SK-N-MC (cell line): ENCODE measurements around the gene PAX5.

Source experiments
- DNase-seq: peaks from one replicate; pipeline ENCODE4 v3.0.0-alpha.2; 2011; ENCODE audit warnings: low read depth, low spot score
- H3K27ac ChIP-seq: fragments of 200-600 bp; sonication (generic); 2 replicates; pipeline ENCODE4 v1.5.1; 2016; ENCODE audit warnings: mixed run types
- H3K36me3 ChIP-seq: fragments of 200-600 bp; sonication (generic); 2 replicates; pipeline ENCODE4 v1.6.1; 2017; ENCODE audit warnings: antibody characterized with exemption, low read length, mixed read lengths; ENCODE audit not compliant: insufficient read depth
- H3K4me3 ChIP-seq: fragments of 200-600 bp; sonication (generic); 2 replicates; pipeline ENCODE4 v1.5.1; 2016
- H3K9ac ChIP-seq: fragments of 200-600 bp; sonication (generic); 2 replicates; pipeline ENCODE4 v1.8.0; 2017; ENCODE audit warnings: mixed run types, mixed read lengths; ENCODE audit not compliant: insufficient read length
- H3K9me3 ChIP-seq: fragments of 200-600 bp; sonication (generic); 2 replicates; pipeline ENCODE4 v1.6.1; 2017; ENCODE audit warnings: low read depth, mild to moderate bottlenecking, antibody characterized with exemption, low read length, moderate library complexity, mixed read lengths
- EZH2 ChIP-seq: fragments of 200-600 bp; sonication (generic); IDR thresholded peaks from one replicate; pipeline ENCODE4 v1.6.1; 2017; ENCODE audit warnings: antibody characterized with exemption
- FOXP2 ChIP-seq: optimal IDR thresholded peaks from 2 replicates; pipeline ENCODE3; 2011; ENCODE audit warnings: mild to moderate bottlenecking, moderate library complexity; ENCODE audit not compliant: insufficient read depth; ENCODE audit errors: extremely low read length, control extremely low read depth
- POLR2AphosphoS5 ChIP-seq: IDR thresholded peaks from 2 replicates; pipeline ENCODE4 v1.6.1; 2012; ENCODE audit warnings: mild to moderate bottlenecking, low read depth, low read length, borderline replicate concordance

PAX5 gene

DNA sequence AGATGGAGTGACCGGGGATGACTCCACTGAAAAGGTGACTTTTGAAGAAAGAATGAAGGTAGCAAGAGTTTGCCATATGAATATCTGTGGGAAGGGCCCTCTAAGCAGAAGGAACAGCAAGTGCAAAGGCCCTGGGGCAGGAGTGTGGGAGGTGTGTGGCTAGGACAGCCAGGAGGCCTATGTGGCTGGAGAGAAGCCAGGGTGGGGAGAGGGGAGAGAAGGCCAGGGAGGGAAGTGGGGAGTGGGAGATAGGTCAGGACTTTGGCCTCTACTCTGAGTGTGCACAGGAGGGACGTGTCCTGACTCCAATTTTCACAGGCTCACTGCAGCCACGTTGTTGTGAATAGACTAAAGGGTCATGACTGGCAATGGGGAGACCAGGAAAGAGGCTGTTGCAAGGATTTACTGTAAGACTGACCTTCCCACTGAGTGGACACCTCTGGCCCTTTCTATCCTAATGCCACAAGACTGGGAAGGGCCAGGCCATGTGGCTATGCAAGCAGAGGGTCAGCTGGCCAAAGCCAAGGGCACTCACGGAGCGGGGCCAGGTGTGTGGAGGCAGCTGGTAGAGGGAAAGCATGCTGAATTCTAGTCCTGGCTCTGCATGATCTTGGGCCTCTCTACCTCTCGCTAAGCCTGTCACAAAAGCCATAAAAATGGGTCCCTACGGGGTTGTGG, 172.4 kb downstream of the PAX5 start:
- H3K36me3 ChIP-seq: no peaks in the 10 kb centered on the region
- H3K9ac ChIP-seq: no peak overlapping the region
- H3K27ac ChIP-seq: no peak overlapping the region
- TF ChIP-seq POLR2AphosphoS5 (no peak), EZH2 (no peak), FOXP2 (no peak)
- H3K4me3 ChIP-seq: no peak overlapping the region
- DNase-seq: no peak
- H3K9me3 ChIP-seq: no peaks in the 10 kb centered on the region

DNA sequence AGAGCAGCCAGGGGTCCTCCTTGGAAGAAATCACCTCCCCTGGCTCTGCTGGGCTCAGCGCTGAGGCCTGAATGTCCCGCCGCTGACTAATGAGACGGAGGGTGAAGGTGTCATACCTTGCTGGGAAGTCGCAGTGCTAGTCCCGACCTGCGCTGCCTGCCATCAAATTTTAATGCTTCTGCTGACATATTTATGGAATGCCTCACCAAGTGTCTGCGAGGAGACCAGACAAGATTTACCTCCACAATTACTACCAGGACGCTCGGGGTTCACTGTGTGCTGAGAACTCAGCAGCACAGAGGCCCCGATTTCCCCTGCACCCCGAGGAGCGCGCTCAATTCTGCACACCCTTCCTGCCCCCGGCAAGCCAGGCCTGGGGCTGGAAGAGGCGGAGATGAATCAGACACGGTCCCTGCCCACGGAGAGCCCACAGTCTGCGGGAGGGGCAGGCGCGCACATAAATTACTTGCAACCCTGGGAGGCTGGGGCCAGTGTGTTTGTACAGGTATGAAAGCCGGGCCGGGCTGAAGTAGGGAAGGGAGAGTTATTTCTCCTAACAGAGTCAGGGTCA, 175.2 kb downstream of the PAX5 start:
- no peak for DNase-seq

DNA sequence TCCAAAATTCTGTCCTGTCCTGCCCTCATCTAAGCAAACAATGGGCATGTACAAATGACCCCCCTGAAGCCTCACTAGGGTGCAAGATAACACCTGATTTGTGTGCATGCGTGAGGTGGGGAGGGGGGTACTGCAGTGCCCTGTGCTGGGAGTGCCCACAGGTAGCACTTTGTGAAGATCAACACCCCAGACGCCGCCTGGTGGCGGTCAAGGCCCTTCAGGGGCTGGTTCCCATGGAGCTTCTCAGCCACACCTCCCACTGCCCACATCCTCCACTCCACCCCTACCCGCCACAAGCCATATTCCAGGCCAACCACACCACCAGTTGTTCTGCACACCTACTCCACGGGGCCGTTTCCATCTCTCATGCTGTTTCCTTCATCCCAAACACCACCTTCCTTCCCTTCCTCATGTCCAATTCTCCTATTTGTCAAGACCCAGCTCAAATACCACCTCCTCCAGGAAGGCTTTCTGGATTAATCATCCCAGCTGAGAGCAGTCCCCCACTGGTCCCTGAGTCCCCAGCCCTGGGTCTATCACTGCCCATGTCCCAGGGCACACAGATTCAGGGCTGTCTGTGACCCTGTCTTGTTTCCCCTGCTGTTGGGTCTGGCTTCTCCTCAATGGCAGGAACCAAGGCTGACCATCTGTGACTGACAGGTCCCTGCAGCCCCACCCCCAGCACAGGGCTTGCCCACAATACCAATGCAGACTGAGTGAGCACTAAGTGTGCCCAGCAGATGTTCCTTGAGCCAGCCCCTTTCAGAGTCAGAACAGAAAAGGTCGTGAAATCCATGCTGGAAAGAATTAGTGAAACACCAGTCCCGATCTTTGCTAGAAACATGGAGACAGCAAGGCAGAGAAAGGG, 178.4 kb downstream of the PAX5 start:
- no peaks in the 10 kb centered on the region for H3K36me3 ChIP-seq
- no peak for DNase-seq
- H3K9me3 ChIP-seq: no peaks in the 10 kb centered on the region
- TF ChIP-seq POLR2AphosphoS5 (no peak), EZH2 (no peak), FOXP2 (no peak)
- H3K9ac ChIP-seq: no peak overlapping the region
- no peak overlapping the region for H3K4me3 ChIP-seq
- H3K27ac ChIP-seq: no peak overlapping the region

More for the DNA sequence above, 175.2 kb downstream of the PAX5 start:
- Histone ChIP-seq H3K36me3 (no peaks in the 10 kb centered on the region), H3K4me3 (no peak overlapping the region), H3K27ac (no peak overlapping the region), H3K9ac (no peak overlapping the region), H3K9me3 (no peaks in the 10 kb centered on the region)
- TF ChIP-seq POLR2AphosphoS5 (no peak), FOXP2 (no peak), EZH2 (no peak)

DNA sequence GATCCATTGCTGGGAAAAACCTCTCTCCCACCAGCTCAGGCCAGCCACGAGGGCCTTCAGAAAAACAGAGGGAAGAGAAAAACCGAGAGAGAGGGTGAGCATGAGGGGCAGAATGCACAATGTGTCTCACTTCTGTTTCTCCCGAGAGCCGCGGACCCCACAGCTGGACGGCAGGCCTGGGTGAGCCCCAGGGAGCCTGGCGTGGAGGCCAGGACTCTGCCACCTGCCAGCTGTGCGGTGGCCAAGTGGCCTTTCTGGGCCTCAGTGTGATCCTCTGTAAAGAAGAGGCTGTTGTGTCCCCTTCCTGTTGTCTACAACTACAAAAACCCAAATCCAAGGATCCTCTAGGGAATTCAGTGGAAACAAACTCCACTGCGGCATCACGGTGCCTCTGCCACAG, 179.3 kb downstream of the PAX5 start:
- Histone ChIP-seq H3K9ac (no peak overlapping the region), H3K4me3 (no peak overlapping the region), H3K9me3 (no peaks in the 10 kb centered on the region), H3K27ac (no peak overlapping the region), H3K36me3 (no peaks in the 10 kb centered on the region)
- no peak for DNase-seq
- no peak for TF ChIP-seq EZH2
- TF ChIP-seq POLR2AphosphoS5: no peak
- TF ChIP-seq FOXP2: no peak

GRCh38 chr9:36854034-36854433, 180.0 kb downstream of the PAX5 start:
- TF ChIP-seq POLR2AphosphoS5 (no peak), FOXP2 (no peak), EZH2 (no peak)
- Histone ChIP-seq H3K4me3 (no peak overlapping the region), H3K27ac (no peak overlapping the region), H3K9ac (no peak overlapping the region), H3K9me3 (no peaks in the 10 kb centered on the region), H3K36me3 (no peaks in the 10 kb centered on the region)
- DNase-seq: no peak

DNA sequence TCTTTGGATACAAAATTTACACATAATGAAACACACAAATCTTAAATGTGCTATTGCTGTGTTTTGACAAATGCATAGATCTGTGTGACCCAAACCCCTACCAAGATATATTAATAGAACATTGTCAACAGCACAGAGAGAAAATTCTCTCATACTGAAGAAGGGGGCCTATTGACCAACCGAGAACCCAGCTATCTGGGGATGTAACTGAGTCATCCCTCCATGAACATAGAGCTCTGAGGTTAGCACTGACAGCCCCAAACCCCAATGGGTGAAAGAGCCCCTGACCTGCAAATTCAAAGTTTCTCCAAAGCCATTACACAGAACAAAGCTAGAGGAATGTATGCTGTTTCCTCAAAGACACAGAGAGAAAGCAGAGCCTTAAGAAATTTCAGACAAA, 180.8 kb downstream of the PAX5 start:
- Histone ChIP-seq H3K4me3 (no peak overlapping the region), H3K27ac (no peak overlapping the region), H3K9ac (no peak overlapping the region), H3K9me3 (no peaks in the 10 kb centered on the region), H3K36me3 (no peaks in the 10 kb centered on the region)
- TF ChIP-seq EZH2 (no peak), POLR2AphosphoS5 (no peak), FOXP2 (no peak)
- no peak for DNase-seq

DNA sequence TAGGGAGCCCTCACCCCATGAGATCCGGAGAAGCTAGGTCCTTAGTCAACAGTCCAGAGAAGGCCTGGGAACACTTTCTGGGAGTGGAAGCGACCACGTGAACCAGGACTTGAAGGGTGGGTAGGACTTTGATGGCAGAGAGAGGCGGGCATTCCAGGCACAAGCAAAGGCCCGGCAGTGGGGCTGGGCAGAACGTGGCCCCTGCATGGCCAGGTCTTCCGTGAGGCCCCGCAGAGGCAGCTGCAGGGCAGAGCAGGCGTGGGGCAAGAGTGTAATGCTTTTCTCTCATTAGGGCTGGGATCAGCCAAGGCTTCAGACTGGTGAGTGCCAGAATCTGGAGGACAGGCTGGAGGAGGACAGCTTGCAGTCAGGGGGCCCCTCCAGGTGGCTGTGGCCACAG, 184.1 kb downstream of the PAX5 start:
- Histone ChIP-seq H3K9ac (no peak overlapping the region), H3K36me3 (no peaks in the 10 kb centered on the region)
- TF ChIP-seq EZH2 (no peak), POLR2AphosphoS5 (no peak), FOXP2 (no peak)

GRCh38 chr9:36848946-36849345, 185.1 kb downstream of the PAX5 start:
- TF ChIP-seq POLR2AphosphoS5 (no peak), EZH2 (no peak), FOXP2 (no peak)
- Histone ChIP-seq H3K36me3 (no peaks in the 10 kb centered on the region), H3K9ac (no peak overlapping the region), H3K27ac (no peak overlapping the region), H3K9me3 (no peaks in the 10 kb centered on the region), H3K4me3 (no peak overlapping the region)
- no peak for DNase-seq

More for the DNA sequence above, 184.1 kb downstream of the PAX5 start:
- Histone ChIP-seq H3K9me3 (no peaks in the 10 kb centered on the region), H3K4me3 (no peak overlapping the region), H3K27ac (no peak overlapping the region)
- no peak for DNase-seq
